HG02938 (cell line): ENCODE results near the gene COL27A1.
"Not testable (repeated sequence)": the region's sequence is repeated elsewhere in the genome, so short reads cannot be mapped to it uniquely, and the experiment has no call there.

Experiments used
- ATAC-seq: cut with Tn5 transposase; IDR thresholded peaks from one replicate; pipeline ENCODE4 v1.9.1; 2021; ENCODE audit warnings: mild to moderate bottlenecking, moderate library complexity; ENCODE audit not compliant: unreplicated experiment

COL27A1 gene

GRCh38 chr9:114180696-114181606 lies 25.6 kb downstream of the COL27A1 start:
- no peak for ATAC-seq

- no peak for ATAC-seq
These were observed 26.5 kb downstream of the COL27A1 start for GRCh38 chr9:114181607-114182409.

GRCh38 chr9:114183006-114183405 lies 27.7 kb downstream of the COL27A1 start:
- no peak for ATAC-seq

GRCh38 chr9:114184071-114184470 lies 28.7 kb downstream of the COL27A1 start:
- ATAC-seq: no peak

DNA sequence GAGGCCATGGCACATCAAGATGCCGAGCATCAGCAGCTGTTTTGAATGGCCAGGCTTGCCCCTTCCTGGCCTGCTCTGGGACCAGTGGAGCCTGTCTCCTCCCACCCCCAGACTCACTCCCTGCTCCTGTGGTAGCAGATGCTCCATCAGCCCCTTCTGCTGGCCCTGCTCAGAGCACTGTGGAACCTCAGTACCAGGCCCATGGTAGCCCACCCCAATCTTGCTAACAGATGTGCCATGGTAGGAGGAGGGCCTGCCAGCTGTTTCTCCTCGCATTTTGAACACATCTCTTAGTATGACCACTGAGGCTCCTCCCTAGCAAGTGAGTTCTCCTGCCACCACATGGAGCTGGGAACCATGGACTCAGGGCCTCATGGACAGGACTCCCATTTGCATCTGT lies 29.5 kb downstream of the COL27A1 start:
- ATAC-seq: no peak

- ATAC-seq: no peak
These were observed 30.5 kb downstream of the COL27A1 start for GRCh38 chr9:114185570-114186490.

- no peak for ATAC-seq
These were observed 31.4 kb downstream of the COL27A1 start for GRCh38 chr9:114186605-114187289.

DNA sequence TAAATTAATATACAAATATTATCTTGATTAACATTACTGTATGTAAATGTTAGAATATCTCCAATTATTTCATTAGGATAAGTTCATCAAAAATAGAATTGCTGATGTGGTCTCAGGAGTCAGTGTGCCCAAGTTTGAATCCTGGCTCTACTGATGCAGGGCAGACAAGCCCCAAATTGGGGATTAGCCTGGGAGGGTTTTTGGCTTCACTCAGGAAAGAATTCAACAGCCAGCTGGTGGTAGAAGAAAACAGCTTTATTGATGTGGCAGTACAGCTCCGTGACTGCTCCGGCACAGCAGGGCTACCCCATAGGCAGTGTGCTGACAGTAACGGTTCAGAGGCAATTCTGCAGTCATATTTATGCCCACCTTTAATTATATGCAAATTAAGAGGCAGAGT lies 32.5 kb downstream of the COL27A1 start:
- no peak for ATAC-seq

DNA sequence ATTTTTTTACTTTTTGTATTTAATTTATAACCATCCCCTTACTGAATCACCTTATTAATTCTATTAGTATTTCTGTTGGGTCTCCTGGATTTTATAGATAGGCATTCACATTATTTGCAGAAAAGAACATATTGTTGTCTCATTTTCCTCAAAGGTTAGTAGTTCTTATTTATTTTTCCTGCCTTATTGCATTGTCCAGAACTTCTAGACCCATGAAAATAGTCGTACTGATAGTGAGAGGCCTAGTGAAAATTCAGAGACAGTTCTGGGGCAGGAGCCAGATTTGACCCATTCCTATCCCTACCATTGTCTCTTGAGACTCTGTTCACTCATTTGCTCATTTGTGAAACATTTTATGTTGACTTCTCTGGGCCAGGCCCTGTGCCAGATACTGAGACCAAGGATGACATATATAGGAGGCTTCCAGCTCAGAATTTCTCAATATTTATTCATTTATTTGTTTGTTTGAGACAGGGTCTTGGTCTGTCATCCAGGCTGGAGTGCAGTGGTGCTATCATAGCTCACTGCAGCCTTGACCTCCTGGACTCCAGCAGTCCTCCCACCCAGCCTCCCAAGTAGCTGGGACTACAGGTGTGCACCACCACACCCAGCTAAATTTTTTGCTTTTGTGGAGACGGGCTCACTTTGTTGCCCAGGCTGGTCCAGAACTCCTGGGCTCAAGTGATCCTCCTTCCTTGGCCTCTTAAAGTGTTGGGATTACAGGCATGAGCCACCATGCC lies 34.7 kb downstream of the COL27A1 start:
- no peak for ATAC-seq

DNA sequence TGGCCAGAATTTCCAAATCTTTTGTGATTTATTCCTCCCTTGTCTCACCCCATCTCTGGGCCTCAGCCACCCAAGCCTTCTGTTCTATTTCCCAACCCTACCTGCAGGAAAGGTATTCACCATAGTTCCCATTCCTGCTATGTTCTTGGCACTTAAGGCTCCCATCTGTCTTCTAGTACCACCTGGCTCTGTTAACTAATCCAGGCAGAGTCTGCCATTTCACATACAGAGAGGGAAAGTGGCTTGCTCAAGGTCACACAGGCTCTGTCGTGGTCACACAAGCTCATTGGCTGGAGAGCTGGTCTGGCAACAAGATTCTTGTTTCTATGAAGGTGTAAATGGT lies 35.2 kb downstream of the COL27A1 start:
- ATAC-seq: no peak

GRCh38 chr9:114191402-114191801 lies 36.1 kb downstream of the COL27A1 start:
- ATAC-seq: not testable (repeated sequence)

GRCh38 chr9:114192539-114192938 lies 37.2 kb downstream of the COL27A1 start:
- ATAC-seq: no peak

GRCh38 chr9:114193090-114193489 lies 37.8 kb downstream of the COL27A1 start:
- no peak for ATAC-seq

- no peak for ATAC-seq
These were observed 40.8 kb downstream of the COL27A1 start for GRCh38 chr9:114196117-114196516.

- ATAC-seq: no peak
These were observed 41.8 kb downstream of the COL27A1 start for GRCh38 chr9:114196979-114197622.

- no peak for ATAC-seq
These were observed 43.1 kb downstream of the COL27A1 start for GRCh38 chr9:114198249-114199040.

GRCh38 chr9:114200721-114201300 lies 45.5 kb downstream of the COL27A1 start:
- ATAC-seq: no peak

DNA sequence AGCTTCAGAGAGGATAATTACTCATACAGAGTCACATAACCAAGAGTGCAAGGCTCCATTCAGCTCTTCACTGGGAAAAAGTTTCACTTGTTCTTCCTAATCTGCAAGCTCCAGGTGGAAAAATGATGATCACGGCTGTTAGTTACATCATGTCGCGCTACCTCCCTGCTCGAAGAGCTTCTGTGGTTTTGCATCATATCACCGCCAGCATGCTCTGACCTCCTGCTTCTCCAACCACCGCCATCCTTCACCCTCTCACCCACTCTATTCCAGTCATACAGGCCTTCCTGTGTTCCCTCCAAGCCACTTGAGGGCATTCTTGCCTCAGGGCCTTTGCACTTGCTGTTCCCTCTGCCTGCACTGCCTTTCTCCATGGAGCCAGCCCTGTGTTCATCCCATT lies 47.1 kb downstream of the COL27A1 start:
- ATAC-seq: no peak
